Measurements from ENCODE around the gene SPTLC2.
"Not testable (repeated sequence)": the region's sequence is repeated elsewhere in the genome, so short reads cannot be mapped to it uniquely, and the experiment has no call there.

The SPTLC2 gene

GRCh38 chr14:77616454-77617229 is at the start of gene SPTLC2:
SPTLC2 (minus strand) TSS chr14:77616637; CDS start chr14:77616579, 58 bp downstream.
- Histone ChIP-seq H3K4me3 (IDR thresholded peaks at IDR 0.05; ENCODE audit: insufficient read depth, low read depth, low read length) (no peak within 1 kb of the TSS), H2AFZ (ENCODE audit: low read depth) (peak within 1 kb of the TSS; percentile 44), H3K79me2 (ENCODE audit: insufficient read depth, low read depth) (no peaks in the 10 kb centered on the region; the same call in 1 of the 2 replicates), H3K27me3 (ENCODE audit: insufficient read depth, low read depth) (no peaks in the 10 kb centered on the region), H3K4me1 (ENCODE audit: low read depth, poor library complexity, severe bottlenecking) (peaks cover 14% of the 10 kb centered on the region), H3K9ac (peak within 1 kb of the TSS; percentile 32; the same call in 1 of the 2 replicates), H4K20me1 (ENCODE audit: insufficient read depth) (no peaks in the 10 kb centered on the region), H3K36me3 (ENCODE audit: insufficient read depth) (no peaks in the 10 kb centered on the region), H3K27ac (no peak within 1 kb of the TSS), H3K4me2 (peak within 1 kb of the TSS; percentile 70)
- TF ChIP-seq CTCF (conservative IDR thresholded peaks at IDR 0.05; ENCODE audit: low read depth, low read length), result no peak

- no peak overlapping the region for H3K4me2 ChIP-seq
- no peaks in the 10 kb centered on the region for H3K4me1 ChIP-seq (ENCODE audit: low read depth, poor library complexity, severe bottlenecking)
- H3K9ac ChIP-seq, result no peak overlapping the region
- no peak overlapping the region for H3K4me3 ChIP-seq (IDR thresholded peaks at IDR 0.05; ENCODE audit: insufficient read depth, low read depth, low read length)
- no peak overlapping the region for H2AFZ ChIP-seq (ENCODE audit: low read depth)
- H4K20me1 ChIP-seq (ENCODE audit: insufficient read depth), result no peaks in the 10 kb centered on the region
- H3K27me3 ChIP-seq (ENCODE audit: insufficient read depth, low read depth), result no peaks in the 10 kb centered on the region
- H3K36me3 ChIP-seq (ENCODE audit: insufficient read depth), result no peaks in the 10 kb centered on the region
- no peak for TF ChIP-seq CTCF (conservative IDR thresholded peaks at IDR 0.05; ENCODE audit: low read depth, low read length)
- no peaks in the 10 kb centered on the region for H3K79me2 ChIP-seq (ENCODE audit: insufficient read depth, low read depth)
- no peak overlapping the region for H3K27ac ChIP-seq
Measured at GRCh38 chr14:77663293-77663692, 46.9 kb upstream of the SPTLC2 start.

GRCh38 chr14:77661562-77661961 is 45.1 kb upstream of the SPTLC2 start:
- not testable (repeated sequence) for H4K20me1 ChIP-seq (ENCODE audit: insufficient read depth); H3K27me3 ChIP-seq (ENCODE audit: insufficient read depth, low read depth); H3K36me3 ChIP-seq (ENCODE audit: insufficient read depth); H3K79me2 ChIP-seq (ENCODE audit: insufficient read depth, low read depth); H3K4me2 ChIP-seq; H3K27ac ChIP-seq; H3K4me1 ChIP-seq (ENCODE audit: low read depth, poor library complexity, severe bottlenecking); H2AFZ ChIP-seq (ENCODE audit: low read depth); H3K9ac ChIP-seq; H3K4me3 ChIP-seq (IDR thresholded peaks at IDR 0.05; ENCODE audit: insufficient read depth, low read depth, low read length)

GRCh38 chr14:77660754-77661153 is 44.3 kb upstream of the SPTLC2 start:
- Histone ChIP-seq H3K36me3 (ENCODE audit: insufficient read depth) (no peaks in the 10 kb centered on the region), H3K4me2 (no peak overlapping the region), H4K20me1 (ENCODE audit: insufficient read depth) (no peaks in the 10 kb centered on the region), H2AFZ (ENCODE audit: low read depth) (no peak overlapping the region), H3K4me3 (IDR thresholded peaks at IDR 0.05; ENCODE audit: insufficient read depth, low read depth, low read length) (no peak overlapping the region), H3K27me3 (ENCODE audit: insufficient read depth, low read depth) (no peaks in the 10 kb centered on the region), H3K9ac (no peak overlapping the region), H3K4me1 (ENCODE audit: low read depth, poor library complexity, severe bottlenecking) (no peaks in the 10 kb centered on the region), H3K27ac (no peak overlapping the region), H3K79me2 (ENCODE audit: insufficient read depth, low read depth) (no peaks in the 10 kb centered on the region)
- TF ChIP-seq CTCF (conservative IDR thresholded peaks at IDR 0.05; ENCODE audit: low read depth, low read length), result no peak

- H3K27ac ChIP-seq, result no peak overlapping the region
- H4K20me1 ChIP-seq (ENCODE audit: insufficient read depth), result no peaks in the 10 kb centered on the region
- no peaks in the 10 kb centered on the region for H3K36me3 ChIP-seq (ENCODE audit: insufficient read depth)
- H3K27me3 ChIP-seq (ENCODE audit: insufficient read depth, low read depth), result no peaks in the 10 kb centered on the region
- H2AFZ ChIP-seq (ENCODE audit: low read depth), result no peak overlapping the region
- TF ChIP-seq CTCF (conservative IDR thresholded peaks at IDR 0.05; ENCODE audit: low read depth, low read length), result no peak
- no peaks in the 10 kb centered on the region for H3K79me2 ChIP-seq (ENCODE audit: insufficient read depth, low read depth)
- no peaks in the 10 kb centered on the region for H3K4me1 ChIP-seq (ENCODE audit: low read depth, poor library complexity, severe bottlenecking)
- H3K4me2 ChIP-seq, result no peak overlapping the region
- no peak overlapping the region for H3K9ac ChIP-seq
- no peak overlapping the region for H3K4me3 ChIP-seq (IDR thresholded peaks at IDR 0.05; ENCODE audit: insufficient read depth, low read depth, low read length)
Measured at GRCh38 chr14:77659831-77660230, 43.4 kb upstream of the SPTLC2 start.
